GM19099 (cell line): Measurements from ENCODE around the gene MAN1A1.

Experiments used
- POLR2A ChIP-seq: IDR thresholded peaks from 3 replicates; pipeline ENCODE4 v1.6.1; 2011; ENCODE audit warnings: low read depth; ENCODE audit not compliant: insufficient read length; ENCODE audit errors: extremely low read depth

The MAN1A1 gene

GRCh38 chr6:119334535-119335264 lies 14.9 kb downstream of the MAN1A1 start:
- TF ChIP-seq POLR2A: no peak

GRCh38 chr6:119333707-119334295 lies 15.8 kb downstream of the MAN1A1 start:
- TF ChIP-seq POLR2A: no peak

- no peak for TF ChIP-seq POLR2A
Measured at GRCh38 chr6:119333063-119333609, 16.4 kb downstream of the MAN1A1 start.

- TF ChIP-seq POLR2A: no peak
Measured at GRCh38 chr6:119331663-119332286, 17.8 kb downstream of the MAN1A1 start.

GRCh38 chr6:119330520-119331113 lies 18.9 kb downstream of the MAN1A1 start:
- TF ChIP-seq POLR2A: no peak

- TF ChIP-seq POLR2A: no peak
Measured at GRCh38 chr6:119329794-119330180, 19.8 kb downstream of the MAN1A1 start.

- TF ChIP-seq POLR2A: no peak
Measured at GRCh38 chr6:119328892-119329793, 20.4 kb downstream of the MAN1A1 start.

GRCh38 chr6:119328254-119328653 lies 21.3 kb downstream of the MAN1A1 start:
- TF ChIP-seq POLR2A: no peak

GRCh38 chr6:119327810-119328209 lies 21.8 kb downstream of the MAN1A1 start:
- no peak for TF ChIP-seq POLR2A

GRCh38 chr6:119326291-119327005 lies 23.1 kb downstream of the MAN1A1 start:
- no peak for TF ChIP-seq POLR2A

GRCh38 chr6:119325559-119326265 lies 23.8 kb downstream of the MAN1A1 start:
- no peak for TF ChIP-seq POLR2A

GRCh38 chr6:119324718-119325117 lies 24.8 kb downstream of the MAN1A1 start:
- no peak for TF ChIP-seq POLR2A

- TF ChIP-seq POLR2A: no peak
Measured at GRCh38 chr6:119323931-119324330, 25.6 kb downstream of the MAN1A1 start.
